Stimulated activated naive CD8-positive, alpha-beta T cell treated with anti-CD3 and anti-CD28 coated beads, Interleukin-15, Interleukin-2, amounts not matched to agents 100 ng/mL and 50 ng/mL, for 24 hours (primary cell): ENCODE measurements around the gene CNNM3.
"Not testable (repeated sequence)": the region's sequence is repeated elsewhere in the genome, so short reads cannot be mapped to it uniquely, and the experiment has no call there.

Experiments
- H3K27ac Mint-ChIP-seq: one replicate; pipeline ENCODE4 v1.8.0; 2021; ENCODE audit warnings: mild to moderate bottlenecking, mixed read lengths
- H3K27me3 Mint-ChIP-seq: one replicate; pipeline ENCODE4 v1.8.0; 2021; ENCODE audit warnings: mixed read lengths
- H3K36me3 Mint-ChIP-seq: one replicate; pipeline ENCODE4 v1.8.0; 2021; ENCODE audit warnings: low read depth, mixed read lengths
- H3K4me1 Mint-ChIP-seq: one replicate; pipeline ENCODE4 v1.8.0; 2021; ENCODE audit warnings: low read depth, mixed read lengths
- H3K4me3 Mint-ChIP-seq: one replicate; pipeline ENCODE4 v1.8.0; 2021; ENCODE audit warnings: mild to moderate bottlenecking, mixed read lengths
- H3K9me3 Mint-ChIP-seq: one replicate; pipeline ENCODE4 v1.8.0; 2021; ENCODE audit warnings: mixed read lengths

Gene CNNM3

GRCh38 chr2:96856776-96857666, 41.0 kb downstream of the CNNM3 start:
- peaks cover 29% of the 10 kb centered on the region for H3K36me3 Mint-ChIP-seq
- H3K4me1 Mint-ChIP-seq, result peaks cover 44% of the 10 kb centered on the region
- peak overlapping the region; percentile 79 for H3K4me3 Mint-ChIP-seq
- peak overlapping the region; percentile 81 for H3K27ac Mint-ChIP-seq
- no peaks in the 10 kb centered on the region for H3K9me3 Mint-ChIP-seq
- H3K27me3 Mint-ChIP-seq, result no peaks in the 10 kb centered on the region

GRCh38 chr2:96857667-96858372, 41.8 kb downstream of the CNNM3 start, which contains the start of gene ANKRD39:
Gene ANKRD39 (minus strand): TSS chr2:96858016. CDS start chr2:96857987, 29 bp downstream.
- Mint-ChIP-seq H3K27ac (peak within 1 kb of the TSS; percentile 81), H3K9me3 (no peaks in the 10 kb centered on the region), H3K27me3 (no peaks in the 10 kb centered on the region), H3K4me3 (peak within 1 kb of the TSS; percentile 79), H3K36me3 (peaks cover 23% of the 10 kb centered on the region), H3K4me1 (peaks cover 44% of the 10 kb centered on the region)

GRCh38 chr2:96859099-96859649, 43.1 kb downstream of the CNNM3 start:
- Mint-ChIP-seq H3K36me3 (peaks cover 16% of the 10 kb centered on the region), H3K27ac (peak overlapping the region; percentile 36), H3K27me3 (no peaks in the 10 kb centered on the region), H3K9me3 (no peaks in the 10 kb centered on the region), H3K4me3 (peak overlapping the region; percentile 51), H3K4me1 (peaks cover 44% of the 10 kb centered on the region)

GRCh38 chr2:96859681-96860064, 43.6 kb downstream of the CNNM3 start:
- Mint-ChIP-seq H3K27me3 (no peaks in the 10 kb centered on the region), H3K4me1 (peaks cover 44% of the 10 kb centered on the region), H3K4me3 (no peak overlapping the region), H3K36me3 (peaks cover 13% of the 10 kb centered on the region), H3K27ac (no peak overlapping the region), H3K9me3 (no peaks in the 10 kb centered on the region)

- H3K36me3 Mint-ChIP-seq, result peaks cover 8% of the 10 kb centered on the region
Observed at GRCh38 chr2:96860065-96861029, 44.3 kb downstream of the CNNM3 start.

GRCh38 chr2:96861074-96861473, 45.0 kb downstream of the CNNM3 start:
- no peaks in the 10 kb centered on the region for H3K27me3 Mint-ChIP-seq
- no peak overlapping the region for H3K4me3 Mint-ChIP-seq
- H3K4me1 Mint-ChIP-seq, result peaks cover 37% of the 10 kb centered on the region
- no peak overlapping the region for H3K27ac Mint-ChIP-seq
- peaks cover 13% of the 10 kb centered on the region for H3K36me3 Mint-ChIP-seq
- H3K9me3 Mint-ChIP-seq, result no peaks in the 10 kb centered on the region

More at GRCh38 chr2:96860065-96861029, 44.3 kb downstream of the CNNM3 start:
- Mint-ChIP-seq H3K27ac (no peak overlapping the region), H3K4me1 (peaks cover 40% of the 10 kb centered on the region), H3K4me3 (no peak overlapping the region), H3K9me3 (no peaks in the 10 kb centered on the region), H3K27me3 (no peaks in the 10 kb centered on the region)

- not testable (repeated sequence) for H3K27ac Mint-ChIP-seq, H3K27me3 Mint-ChIP-seq, H3K9me3 Mint-ChIP-seq, H3K4me3 Mint-ChIP-seq
- Mint-ChIP-seq H3K4me1 (peaks cover 35% of the 10 kb centered on the region), H3K36me3 (peaks cover 13% of the 10 kb centered on the region)
Observed at GRCh38 chr2:96863056-96863455, 47.0 kb downstream of the CNNM3 start.

- no peak overlapping the region for H3K4me3 Mint-ChIP-seq
- H3K4me1 Mint-ChIP-seq, result peaks cover 33% of the 10 kb centered on the region
- no peaks in the 10 kb centered on the region for H3K27me3 Mint-ChIP-seq
- H3K27ac Mint-ChIP-seq, result no peak overlapping the region
- no peaks in the 10 kb centered on the region for H3K9me3 Mint-ChIP-seq
- H3K36me3 Mint-ChIP-seq, result peaks cover 13% of the 10 kb centered on the region
Observed at GRCh38 chr2:96863575-96864342, 47.7 kb downstream of the CNNM3 start.

GRCh38 chr2:96864343-96865091, 48.4 kb downstream of the CNNM3 start:
- peaks cover 13% of the 10 kb centered on the region for H3K36me3 Mint-ChIP-seq
- H3K27me3 Mint-ChIP-seq, result no peaks in the 10 kb centered on the region
- no peaks in the 10 kb centered on the region for H3K9me3 Mint-ChIP-seq

GRCh38 chr2:96865654-96866053, 49.6 kb downstream of the CNNM3 start:
- Mint-ChIP-seq H3K36me3 (peaks cover 9% of the 10 kb centered on the region), H3K4me3 (no peak overlapping the region), H3K27ac (no peak overlapping the region), H3K4me1 (peaks cover 19% of the 10 kb centered on the region), H3K9me3 (no peaks in the 10 kb centered on the region), H3K27me3 (peaks cover 3% of the 10 kb centered on the region)

More at GRCh38 chr2:96864343-96865091, 48.4 kb downstream of the CNNM3 start:
- Mint-ChIP-seq H3K4me1 (peaks cover 26% of the 10 kb centered on the region), H3K4me3 (no peak overlapping the region), H3K27ac (no peak overlapping the region)

- no peak overlapping the region for H3K27ac Mint-ChIP-seq
- H3K27me3 Mint-ChIP-seq, result peaks cover 6% of the 10 kb centered on the region
- peaks cover 23% of the 10 kb centered on the region for H3K4me1 Mint-ChIP-seq
- H3K4me3 Mint-ChIP-seq, result no peak overlapping the region
- H3K9me3 Mint-ChIP-seq, result no peaks in the 10 kb centered on the region
- peaks cover 9% of the 10 kb centered on the region for H3K36me3 Mint-ChIP-seq
Observed at GRCh38 chr2:96866149-96866548, 50.1 kb downstream of the CNNM3 start.

GRCh38 chr2:96866586-96866985, 50.5 kb downstream of the CNNM3 start:
- Mint-ChIP-seq H3K27ac (no peak overlapping the region), H3K9me3 (no peaks in the 10 kb centered on the region), H3K36me3 (peaks cover 9% of the 10 kb centered on the region), H3K4me3 (no peak overlapping the region), H3K27me3 (peaks cover 6% of the 10 kb centered on the region), H3K4me1 (peaks cover 26% of the 10 kb centered on the region)
